ENCODE data around the gene IGF1R. TPM values are rescaled to one million over a fixed set of nuclear protein-coding genes. Genes with fewer than 3 reads are reported as not detected.

Gene IGF1R
- total RNA-seq, 2 donors from 2014 or later, result 25.7 to 40.1 TPM

- DNase-seq, result no peak
- H3K27ac Mint-ChIP-seq, result no peak overlapping the region
- H3K4me1 Mint-ChIP-seq (ENCODE audit: low read depth), result peaks cover 50% of the 10 kb centered on the region
- H3K27me3 Mint-ChIP-seq (ENCODE audit: low read depth), result no peaks in the 10 kb centered on the region
- H3K4me3 Mint-ChIP-seq, result no peak overlapping the region
- no peaks in the 10 kb centered on the region for H3K36me3 Mint-ChIP-seq (ENCODE audit: insufficient read depth in 2 of 2)
- no peaks in the 10 kb centered on the region for H3K9me3 Mint-ChIP-seq
- ATAC-seq (replicated peaks in 1 of 2), result peak in 1 of 2 donors; percentile 52
These were observed 83.5 kb downstream of the IGF1R start for GRCh38 chr15:98731712-98732450.

- Mint-ChIP-seq H3K4me1 (ENCODE audit: low read depth) (peaks cover 46% of the 10 kb centered on the region), H3K9me3 (no peaks in the 10 kb centered on the region), H3K27me3 (ENCODE audit: low read depth) (no peaks in the 10 kb centered on the region), H3K36me3 (ENCODE audit: insufficient read depth in 2 of 2) (no peaks in the 10 kb centered on the region), H3K27ac (no peak overlapping the region), H3K4me3 (no peak overlapping the region)
- DNase-seq (no peak), ATAC-seq (replicated peaks in 1 of 2) (no peak)
These were observed 84.8 kb downstream of the IGF1R start for GRCh38 chr15:98733098-98733497.

GRCh38 chr15:98734466-98735199 is 86.3 kb downstream of the IGF1R start:
- H3K4me3 Mint-ChIP-seq, result no peak overlapping the region
- no peaks in the 10 kb centered on the region for H3K36me3 Mint-ChIP-seq (ENCODE audit: insufficient read depth in 2 of 2)
- no peak overlapping the region for H3K27ac Mint-ChIP-seq
- peaks cover 59% of the 10 kb centered on the region for H3K4me1 Mint-ChIP-seq (ENCODE audit: low read depth)
- DNase-seq (no peak), ATAC-seq (replicated peaks in 1 of 2) (no peak)
- H3K9me3 Mint-ChIP-seq, result no peaks in the 10 kb centered on the region
- H3K27me3 Mint-ChIP-seq (ENCODE audit: low read depth), result no peaks in the 10 kb centered on the region

GRCh38 chr15:98735304-98735703 is 87.0 kb downstream of the IGF1R start:
- no peaks in the 10 kb centered on the region for H3K27me3 Mint-ChIP-seq (ENCODE audit: low read depth)
- DNase-seq (no peak), ATAC-seq (replicated peaks in 1 of 2) (no peak)
- peaks cover 59% of the 10 kb centered on the region for H3K4me1 Mint-ChIP-seq (ENCODE audit: low read depth)
- H3K27ac Mint-ChIP-seq, result no peak overlapping the region
- no peaks in the 10 kb centered on the region for H3K36me3 Mint-ChIP-seq (ENCODE audit: insufficient read depth in 2 of 2)
- H3K9me3 Mint-ChIP-seq, result no peaks in the 10 kb centered on the region
- H3K4me3 Mint-ChIP-seq, result no peak overlapping the region

GRCh38 chr15:98735895-98736617 is 87.7 kb downstream of the IGF1R start:
- peaks cover 62% of the 10 kb centered on the region for H3K4me1 Mint-ChIP-seq (ENCODE audit: low read depth)
- no peak for ATAC-seq (replicated peaks in 1 of 2)
- H3K4me3 Mint-ChIP-seq, result no peak overlapping the region
- H3K27me3 Mint-ChIP-seq (ENCODE audit: low read depth), result no peaks in the 10 kb centered on the region
- H3K27ac Mint-ChIP-seq, result no peak overlapping the region
- no peak for DNase-seq
- H3K36me3 Mint-ChIP-seq (ENCODE audit: insufficient read depth in 2 of 2), result no peaks in the 10 kb centered on the region
- H3K9me3 Mint-ChIP-seq, result no peaks in the 10 kb centered on the region

- Mint-ChIP-seq H3K27ac (no peak overlapping the region), H3K4me3 (no peak overlapping the region), H3K4me1 (ENCODE audit: low read depth) (peaks cover 62% of the 10 kb centered on the region), H3K9me3 (no peaks in the 10 kb centered on the region), H3K27me3 (ENCODE audit: low read depth) (no peaks in the 10 kb centered on the region), H3K36me3 (ENCODE audit: insufficient read depth in 2 of 2) (no peaks in the 10 kb centered on the region)
- DNase-seq (no peak), ATAC-seq (replicated peaks in 1 of 2) (no peak)
These were observed 88.8 kb downstream of the IGF1R start for GRCh38 chr15:98737159-98737558.

DNA sequence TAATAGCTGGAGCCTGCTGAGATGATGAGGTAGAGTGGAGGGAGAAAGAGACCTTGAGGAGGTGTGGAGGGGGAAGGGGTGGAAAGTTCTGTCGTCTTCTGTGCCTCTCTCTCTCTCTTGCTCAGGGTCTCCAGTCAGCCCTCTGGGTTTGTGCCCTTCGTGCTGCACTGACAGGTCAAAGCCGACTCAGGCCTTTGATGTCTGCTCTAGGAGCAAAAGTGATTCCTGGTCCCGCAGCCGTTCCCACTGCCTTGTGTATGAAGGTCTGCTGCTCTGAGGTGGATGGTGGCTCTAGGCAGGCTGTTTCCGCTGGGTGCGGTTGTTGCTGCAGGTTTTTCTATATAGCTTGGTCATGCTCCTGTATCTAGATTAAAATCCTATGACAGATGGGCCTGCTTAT is 89.4 kb downstream of the IGF1R start:
- peaks cover 62% of the 10 kb centered on the region for H3K4me1 Mint-ChIP-seq (ENCODE audit: low read depth)
- no peak overlapping the region for H3K4me3 Mint-ChIP-seq
- H3K9me3 Mint-ChIP-seq, result no peaks in the 10 kb centered on the region
- H3K36me3 Mint-ChIP-seq (ENCODE audit: insufficient read depth in 2 of 2), result no peaks in the 10 kb centered on the region
- ATAC-seq (replicated peaks in 1 of 2) (no peak), DNase-seq (no peak)
- H3K27me3 Mint-ChIP-seq (ENCODE audit: low read depth), result no peaks in the 10 kb centered on the region
- no peak overlapping the region for H3K27ac Mint-ChIP-seq

GRCh38 chr15:98738689-98739401 is 90.5 kb downstream of the IGF1R start:
- no peak overlapping the region for H3K4me3 Mint-ChIP-seq
- H3K4me1 Mint-ChIP-seq (ENCODE audit: low read depth), result peaks cover 66% of the 10 kb centered on the region
- ATAC-seq (replicated peaks in 1 of 2) (peak; percentile 69 to 86), DNase-seq (no peak)
- H3K36me3 Mint-ChIP-seq (ENCODE audit: insufficient read depth in 2 of 2), result no peaks in the 10 kb centered on the region
- no peaks in the 10 kb centered on the region for H3K27me3 Mint-ChIP-seq (ENCODE audit: low read depth)
- no peaks in the 10 kb centered on the region for H3K9me3 Mint-ChIP-seq
- H3K27ac Mint-ChIP-seq, result no peak overlapping the region

GRCh38 chr15:98740295-98740694 is 92.0 kb downstream of the IGF1R start:
- ATAC-seq (replicated peaks in 1 of 2) (no peak), DNase-seq (no peak)
- H3K27me3 Mint-ChIP-seq (ENCODE audit: low read depth), result no peaks in the 10 kb centered on the region
- no peak overlapping the region for H3K27ac Mint-ChIP-seq
- H3K9me3 Mint-ChIP-seq, result no peaks in the 10 kb centered on the region
- H3K4me1 Mint-ChIP-seq (ENCODE audit: low read depth), result peaks cover 68% of the 10 kb centered on the region
- H3K36me3 Mint-ChIP-seq (ENCODE audit: insufficient read depth in 2 of 2), result no peaks in the 10 kb centered on the region
- H3K4me3 Mint-ChIP-seq, result no peak overlapping the region

- no peak for ATAC-seq (replicated peaks in 1 of 2)
- no peak overlapping the region for H3K4me3 Mint-ChIP-seq
- no peaks in the 10 kb centered on the region for H3K9me3 Mint-ChIP-seq
- no peaks in the 10 kb centered on the region for H3K36me3 Mint-ChIP-seq (ENCODE audit: insufficient read depth in 2 of 2)
- no peaks in the 10 kb centered on the region for H3K27me3 Mint-ChIP-seq (ENCODE audit: low read depth)
- H3K27ac Mint-ChIP-seq, result no peak overlapping the region
- peaks cover 68% of the 10 kb centered on the region for H3K4me1 Mint-ChIP-seq (ENCODE audit: low read depth)
- no peak for DNase-seq
These were observed 92.6 kb downstream of the IGF1R start for GRCh38 chr15:98740963-98741362.

DNA sequence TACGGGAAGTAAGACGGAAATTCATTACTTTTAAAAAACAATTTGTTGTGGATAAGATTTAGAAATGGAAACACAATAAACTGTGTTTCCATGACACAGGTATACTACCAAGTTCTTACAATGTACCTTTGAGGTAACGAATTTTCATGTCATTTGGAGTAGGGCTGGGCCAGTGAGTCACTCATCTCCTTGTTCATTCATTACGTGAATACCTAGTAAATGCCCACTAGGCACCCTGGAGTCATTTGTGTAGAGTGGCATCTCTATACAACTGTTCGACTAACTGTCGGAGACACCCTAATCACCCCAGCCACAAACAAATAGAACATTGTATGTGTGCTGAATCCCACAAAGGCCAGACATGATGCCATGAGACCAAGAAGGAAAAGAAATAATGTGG is 94.8 kb downstream of the IGF1R start:
- Mint-ChIP-seq H3K4me3 (no peak overlapping the region), H3K36me3 (ENCODE audit: insufficient read depth in 2 of 2) (no peaks in the 10 kb centered on the region), H3K27ac (no peak overlapping the region), H3K27me3 (ENCODE audit: low read depth) (no peaks in the 10 kb centered on the region), H3K9me3 (no peaks in the 10 kb centered on the region), H3K4me1 (ENCODE audit: low read depth) (peaks cover 68% of the 10 kb centered on the region)
- no peak for DNase-seq
- peak; percentile 53 to 54 for ATAC-seq (replicated peaks in 1 of 2)

- no peaks in the 10 kb centered on the region for H3K9me3 Mint-ChIP-seq
- no peak for ATAC-seq (replicated peaks in 1 of 2)
- DNase-seq, result no peak
- no peak overlapping the region for H3K27ac Mint-ChIP-seq
- no peaks in the 10 kb centered on the region for H3K27me3 Mint-ChIP-seq (ENCODE audit: low read depth)
- no peak overlapping the region for H3K4me3 Mint-ChIP-seq
- H3K4me1 Mint-ChIP-seq (ENCODE audit: low read depth), result peaks cover 55% of the 10 kb centered on the region
- no peaks in the 10 kb centered on the region for H3K36me3 Mint-ChIP-seq (ENCODE audit: insufficient read depth in 2 of 2)
These were observed 96.2 kb downstream of the IGF1R start for GRCh38 chr15:98744506-98744905.

DNA sequence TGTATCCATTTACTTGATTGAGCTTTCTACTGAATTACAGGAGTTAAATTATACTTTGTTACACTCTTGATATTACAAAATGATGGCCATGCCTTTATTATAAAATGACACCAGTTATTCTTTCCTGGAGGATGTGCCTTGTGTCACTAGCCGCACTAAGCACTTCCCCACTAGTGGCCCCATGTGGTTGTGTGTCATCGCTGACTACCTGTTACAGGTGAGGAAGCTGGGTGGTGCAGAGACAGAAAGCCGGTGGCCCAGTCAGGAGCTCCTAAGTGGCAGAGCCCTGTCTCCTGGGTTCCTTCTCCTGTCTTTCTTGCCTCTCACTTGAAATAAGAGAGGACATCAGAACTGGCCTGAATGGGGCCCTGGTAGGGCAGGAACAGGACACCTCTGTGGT is 96.8 kb downstream of the IGF1R start:
- H3K9me3 Mint-ChIP-seq, result no peaks in the 10 kb centered on the region
- no peaks in the 10 kb centered on the region for H3K36me3 Mint-ChIP-seq (ENCODE audit: insufficient read depth in 2 of 2)
- DNase-seq (no peak), ATAC-seq (replicated peaks in 1 of 2) (no peak)
- no peak overlapping the region for H3K27ac Mint-ChIP-seq
- H3K4me1 Mint-ChIP-seq (ENCODE audit: low read depth), result peaks cover 48% of the 10 kb centered on the region
- peak overlapping the region in 1 of 2 donors; percentile 4 for H3K4me3 Mint-ChIP-seq
- H3K27me3 Mint-ChIP-seq (ENCODE audit: low read depth), result no peaks in the 10 kb centered on the region

All from activated T-cell treated with anti-CD3 and anti-CD28 coated beads, Interleukin-2, amount 50 U/mL, for 72 hours (primary cell).